Lower lobe of right lung (tissue), 2 donors: ENCODE results near the gene RAPGEF6. TPM values are rescaled to one million over a fixed set of nuclear protein-coding genes. Genes with fewer than 3 reads are reported as not detected.
A peak's percentile ranks its signal among the peaks of the same experiment; 100 is the strongest.

Source experiments
- ATAC-seq, 2 donors: fragments of 200-7000 bp; cut with Tn5 transposase; one replicate each; pipeline ENCODE4 v1.9.1; 2020 to 2022; ENCODE audit warnings: mild to moderate bottlenecking in 2 of 2, moderate library complexity in 2 of 2
- DNase-seq: peaks from one replicate; pipeline ENCODE4 v3.0.0-alpha.2; 2020
- H3K27ac ChIP-seq: fragments of 200-600 bp; one replicate; pipeline ENCODE4 v1.8.0; 2022
- H3K27me3 ChIP-seq: fragments of 200-600 bp; one replicate; pipeline ENCODE4 v1.8.0; 2022; ENCODE audit warnings: low read depth
- H3K36me3 ChIP-seq: fragments of 200-600 bp; one replicate; pipeline ENCODE4 v1.8.0; 2022; ENCODE audit warnings: mild to moderate bottlenecking
- H3K4me1 ChIP-seq: fragments of 200-600 bp; one replicate; pipeline ENCODE4 v1.8.0; 2022
- H3K4me3 ChIP-seq: fragments of 200-600 bp; one replicate; pipeline ENCODE4 v1.8.0; 2022; ENCODE audit warnings: mild to moderate bottlenecking
- H3K9me3 ChIP-seq: fragments of 200-600 bp; one replicate; pipeline ENCODE4 v1.8.0; 2022
- intact Hi-C: fragments of 100-400 bp; cut with DNase I; formaldehyde crosslinking; loops from one replicate; pipeline ENCODE4 v1.11.0; 2022
- total RNA-seq: library from RNA; stranded (reverse); fragmentation: NEBNext Ultra II Directional; extraction: Animal tissue kit (Norgen Biotek cat#: 25700); gene quantifications from one replicate; pipeline ENCODE4 v1.2.1, GENCODE V29; 2021
- TF ChIP-seq, protein P1 (sequence below): fragments of 200-600 bp; IDR thresholded peaks from one replicate; pipeline ENCODE4 v1.8.0; 2022; ENCODE audit warnings: antibody characterized with exemption, mild to moderate bottlenecking
- donor health status: DM: no; HTN: yes; CAD: no; lungs with severe emphysema.

RAPGEF6 gene
- total RNA-seq, 1 donor from 2014 or later, result 21.7 TPM

DNA sequence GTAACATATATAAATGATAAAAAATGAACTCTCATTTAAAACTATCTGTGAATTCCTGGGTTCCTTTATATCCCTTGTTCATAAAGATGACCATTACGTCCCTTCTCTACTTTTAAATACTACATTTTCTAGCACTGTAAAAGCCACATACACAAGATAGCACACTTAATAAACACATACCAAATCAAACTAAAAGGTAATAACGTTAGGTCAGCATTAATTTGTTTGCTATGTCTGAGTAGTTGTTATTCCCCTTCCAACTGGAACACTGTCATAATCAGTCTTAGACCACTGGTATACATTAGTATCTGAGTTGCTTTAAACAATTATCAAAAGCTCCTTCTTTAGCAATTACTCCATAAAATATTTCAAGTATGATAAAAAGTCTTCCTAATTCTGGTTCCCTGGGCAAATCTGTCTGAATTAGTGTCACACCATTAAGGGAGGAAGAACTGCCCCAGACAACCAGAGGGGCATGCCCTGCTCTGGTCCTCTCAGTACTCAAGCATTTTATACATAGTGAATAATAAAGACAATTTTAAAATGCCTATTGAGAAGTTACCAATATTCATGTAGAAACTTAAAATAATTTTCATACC lies 98.1 kb downstream of the RAPGEF6 start:
- ATAC-seq (no peak), DNase-seq (no peak)
- no peak overlapping the region for H3K27ac ChIP-seq
- TF ChIP-seq, protein P1, sequence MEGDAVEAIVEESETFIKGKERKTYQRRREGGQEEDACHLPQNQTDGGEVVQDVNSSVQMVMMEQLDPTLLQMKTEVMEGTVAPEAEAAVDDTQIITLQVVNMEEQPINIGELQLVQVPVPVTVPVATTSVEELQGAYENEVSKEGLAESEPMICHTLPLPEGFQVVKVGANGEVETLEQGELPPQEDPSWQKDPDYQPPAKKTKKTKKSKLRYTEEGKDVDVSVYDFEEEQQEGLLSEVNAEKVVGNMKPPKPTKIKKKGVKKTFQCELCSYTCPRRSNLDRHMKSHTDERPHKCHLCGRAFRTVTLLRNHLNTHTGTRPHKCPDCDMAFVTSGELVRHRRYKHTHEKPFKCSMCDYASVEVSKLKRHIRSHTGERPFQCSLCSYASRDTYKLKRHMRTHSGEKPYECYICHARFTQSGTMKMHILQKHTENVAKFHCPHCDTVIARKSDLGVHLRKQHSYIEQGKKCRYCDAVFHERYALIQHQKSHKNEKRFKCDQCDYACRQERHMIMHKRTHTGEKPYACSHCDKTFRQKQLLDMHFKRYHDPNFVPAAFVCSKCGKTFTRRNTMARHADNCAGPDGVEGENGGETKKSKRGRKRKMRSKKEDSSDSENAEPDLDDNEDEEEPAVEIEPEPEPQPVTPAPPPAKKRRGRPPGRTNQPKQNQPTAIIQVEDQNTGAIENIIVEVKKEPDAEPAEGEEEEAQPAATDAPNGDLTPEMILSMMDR, result no peak
- no peak overlapping the region for H3K4me3 ChIP-seq
- peaks cover 15% of the 10 kb centered on the region for H3K4me1 ChIP-seq
- intact Hi-C loops, result no loop called here
- H3K9me3 ChIP-seq, result no peaks in the 10 kb centered on the region
- no peaks in the 10 kb centered on the region for H3K36me3 ChIP-seq
- H3K27me3 ChIP-seq, result no peaks in the 10 kb centered on the region

DNA sequence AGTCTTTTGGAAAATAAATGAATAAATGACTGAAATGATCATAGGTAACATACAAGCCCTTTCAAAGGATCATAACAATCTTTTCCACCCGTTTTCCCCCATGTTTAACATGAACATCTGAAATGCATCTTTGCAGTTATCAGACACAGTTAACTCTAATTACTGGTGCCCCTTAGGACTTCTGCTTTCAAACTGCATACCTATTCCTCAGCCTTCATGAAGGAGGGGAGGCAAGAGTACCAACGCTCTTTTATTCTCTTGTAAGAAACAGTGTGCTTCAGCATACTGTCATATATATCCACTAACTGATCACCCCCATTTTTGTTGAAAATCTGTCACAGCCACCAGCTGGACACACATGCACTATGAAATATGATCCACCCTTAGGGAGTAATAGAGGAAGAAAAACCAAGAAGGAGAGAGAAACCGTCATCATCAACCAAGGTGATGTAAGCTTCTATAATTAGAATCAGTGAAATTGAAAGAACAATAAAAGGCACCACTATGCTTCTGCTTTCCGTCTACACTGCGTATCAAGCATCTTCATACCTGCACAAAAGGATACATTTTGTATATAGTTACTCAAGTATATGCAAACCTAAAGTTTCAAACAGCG lies 98.7 kb downstream of the RAPGEF6 start:
- ATAC-seq, result peak; percentile 50 to 72
- Histone ChIP-seq H3K4me1 (peaks cover 19% of the 10 kb centered on the region), H3K27me3 (no peaks in the 10 kb centered on the region), H3K36me3 (no peaks in the 10 kb centered on the region), H3K27ac (no peak overlapping the region), H3K9me3 (no peaks in the 10 kb centered on the region), H3K4me3 (no peak overlapping the region)
- intact Hi-C loops, result no loop called here
- TF ChIP-seq, protein P1, result no peak
- DNase-seq, result no peak

DNA sequence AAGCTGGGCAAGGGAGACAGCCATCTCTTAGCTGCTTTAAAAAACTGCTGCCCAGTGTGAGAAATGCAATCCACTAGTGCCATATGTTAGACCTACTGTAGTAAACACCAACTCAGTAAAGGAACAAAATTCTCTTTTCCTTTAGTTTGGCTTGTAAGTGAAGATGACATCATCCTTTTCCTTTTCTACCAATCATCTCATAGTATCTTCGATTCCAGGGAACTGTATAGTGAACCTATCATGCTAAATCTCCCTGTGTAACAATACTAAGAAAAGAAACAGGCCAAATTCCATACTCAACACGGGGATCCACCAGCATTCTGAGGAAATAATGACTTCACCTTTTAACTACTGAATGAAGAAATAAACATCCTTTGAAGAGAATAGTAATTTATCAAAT lies 100.1 kb downstream of the RAPGEF6 start:
- no peaks in the 10 kb centered on the region for H3K36me3 ChIP-seq
- DNase-seq, result no peak
- TF ChIP-seq, protein P1, result no peak
- H3K4me1 ChIP-seq, result peaks cover 24% of the 10 kb centered on the region
- H3K27ac ChIP-seq, result no peak overlapping the region
- no peaks in the 10 kb centered on the region for H3K9me3 ChIP-seq
- H3K27me3 ChIP-seq, result no peaks in the 10 kb centered on the region
- intact Hi-C loops, result no loop called here
- H3K4me3 ChIP-seq, result no peak overlapping the region
- no peak for ATAC-seq

DNA sequence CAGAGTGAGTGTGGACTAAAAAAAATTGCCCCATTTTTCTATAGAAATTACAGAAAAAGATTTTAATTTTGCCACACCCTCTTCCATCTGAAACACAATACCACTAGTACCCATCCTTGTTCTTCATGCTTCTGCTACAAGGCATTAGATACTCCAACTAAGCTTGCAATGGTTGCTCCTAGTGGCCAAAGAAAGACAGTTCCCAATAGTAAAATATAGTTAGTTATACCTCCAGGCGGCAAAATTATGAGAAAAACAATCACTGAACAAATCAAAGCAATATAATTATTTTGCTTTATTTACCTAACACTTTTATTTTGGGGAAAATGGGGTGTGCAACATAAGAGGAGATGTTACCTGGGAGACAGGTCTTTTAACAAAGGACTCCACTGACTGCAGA lies 101.2 kb downstream of the RAPGEF6 start:
- TF ChIP-seq, protein P1, result peak; percentile 11
- Histone ChIP-seq H3K27ac (no peak overlapping the region), H3K36me3 (no peaks in the 10 kb centered on the region), H3K27me3 (no peaks in the 10 kb centered on the region), H3K4me1 (peaks cover 24% of the 10 kb centered on the region), H3K9me3 (no peaks in the 10 kb centered on the region), H3K4me3 (no peak overlapping the region)
- intact Hi-C loops, result no loop called here
- DNase-seq (no peak), ATAC-seq (no peak)

DNA sequence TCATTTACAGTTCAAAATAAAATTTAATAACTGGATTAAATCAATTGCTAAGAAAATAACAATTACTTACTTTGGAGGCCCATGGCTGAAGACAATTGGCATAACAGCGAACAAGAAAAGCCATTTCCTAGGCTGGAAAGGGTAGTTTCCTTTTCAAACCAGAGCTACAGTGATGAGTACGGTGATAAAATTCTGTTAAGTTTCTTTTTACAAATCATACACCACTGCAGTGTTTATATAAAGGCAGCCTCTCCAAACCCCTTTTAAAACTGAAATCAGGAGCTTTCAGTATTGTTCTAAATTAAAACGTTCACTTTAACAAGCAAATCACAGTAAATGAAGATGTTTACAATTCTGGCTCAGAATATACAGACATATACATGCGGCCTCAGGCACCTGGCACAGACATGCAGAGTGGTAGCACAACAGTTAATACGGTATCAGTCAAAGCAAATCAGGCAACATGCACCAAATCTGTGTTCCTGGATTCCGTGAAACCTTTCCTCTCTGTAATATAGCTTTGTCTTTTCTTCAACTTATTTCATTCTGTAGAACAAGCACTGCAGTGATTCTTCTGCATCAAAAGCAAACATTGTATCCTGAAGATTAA lies 102.9 kb downstream of the RAPGEF6 start:
- Histone ChIP-seq H3K27ac (peak overlapping the region; percentile 28), H3K4me3 (no peak overlapping the region), H3K36me3 (no peaks in the 10 kb centered on the region), H3K27me3 (no peaks in the 10 kb centered on the region), H3K4me1 (peaks cover 19% of the 10 kb centered on the region), H3K9me3 (no peaks in the 10 kb centered on the region)
- intact Hi-C loops, result no loop called here
- TF ChIP-seq, protein P1, result no peak
- no peak for DNase-seq
- ATAC-seq, result no peak
